ENCODE measurements around the gene PRSS1.

- TF ChIP-seq CTCF (IDR thresholded peaks at IDR 0.05): no peak
- TF ChIP-seq EZH2phosphoT487 (IDR thresholded peaks at IDR 0.05): no peak
- TF ChIP-seq EZH2 (IDR thresholded peaks at IDR 0.05): no peak
Measured at GRCh38 chr7:142773937-142774744, 24.9 kb downstream of the PRSS1 start.
